ENCODE results near the gene ATP2B2. TPM values are rescaled to one million over a fixed set of nuclear protein-coding genes. Genes with fewer than 3 reads are reported as not detected.

The ATP2B2 gene
- total and polyA plus RNA-seq, 2 of the 8 experiments (the other 6 are each of a cell fraction or from before 2014, with no cell fraction given): 0.14 to 1.2 TPM

- no peak overlapping the region for H3K14ac ChIP-seq (ENCODE audit: insufficient read length)
- no peaks in the 10 kb centered on the region for H4K20me1 ChIP-seq (replicated peaks in 1 of 2; ENCODE audit: control insufficient read depth in 1 of 2, insufficient read depth in 2 of 2, low read length in 2 of 2)
- H3K9ac ChIP-seq (replicated peaks in 1 of 4; ENCODE audit: extremely low read depth in 1 of 4, low read depth in 3 of 4, low read length in 3 of 4): no peak overlapping the region
- H3K27ac ChIP-seq (ENCODE audit: low read depth, low read length): no peak overlapping the region
- peaks cover under 1 to 7% (median 5%) of the 10 kb centered on the region in 4 experiments; a peak in 5 of 7 replicates for H3K4me1 ChIP-seq (replicated peaks in 1 of 4; ENCODE audit: control insufficient read depth in 3 of 4, insufficient read depth in 4 of 4, low read length in 3 of 4)
- H3K4ac ChIP-seq (replicated peaks; ENCODE audit: insufficient read length, low read depth, low read length): no peak overlapping the region
- H3K18ac ChIP-seq (ENCODE audit: extremely low read depth, low read length): no peak overlapping the region
- H3K9me3 ChIP-seq (ENCODE audit: insufficient read depth in 2 of 2, low read depth in 1 of 2, low read length in 1 of 2): no peaks in the 10 kb centered on the region
- no peak overlapping the region for H2BK20ac ChIP-seq (ENCODE audit: low read length)
- no peaks in the 10 kb centered on the region for H3K23me2 ChIP-seq (ENCODE audit: low read depth, low read length)
- no peak overlapping the region for H2AK5ac ChIP-seq (ENCODE audit: low read depth, low read length)
- no peak overlapping the region for H4K91ac ChIP-seq (replicated peaks; ENCODE audit: insufficient read length, low read length)
- H2BK12ac ChIP-seq (ENCODE audit: low read depth, low read length): no peak overlapping the region
- H2BK15ac ChIP-seq (ENCODE audit: low read length): no peak overlapping the region
- no peak overlapping the region for H2AFZ ChIP-seq (ENCODE audit: low read length)
- H4K5ac ChIP-seq (ENCODE audit: insufficient read length, low read depth, low read length): no peak overlapping the region
- no peak for FAIRE-seq
- H3K23ac ChIP-seq (ENCODE audit: insufficient read length): no peak overlapping the region
- ChIA-PET POLR2A (ENCODE audit: partially characterized antibody) (no interaction called here), CTCF (ENCODE audit: partially characterized antibody) (interaction anchor here (1.5 to 4.7 kb wide), 4 partner anchors 12 to 24 kb away, joined by 3 to 18 read pairs (median 4); no protein-coding TSS in a partner anchor)
- H3K36me3 ChIP-seq (ENCODE audit: control insufficient read depth in 2 of 4, insufficient read depth in 4 of 4, low read length in 3 of 4): no peaks in the 10 kb centered on the region
- H3K79me2 ChIP-seq (ENCODE audit: control insufficient read depth in 1 of 2, insufficient read depth in 2 of 2, low read length in 2 of 2): no peaks in the 10 kb centered on the region
- no peak overlapping the region for H3K4me2 ChIP-seq (ENCODE audit: insufficient read depth in 1 of 2, low read depth in 2 of 2, low read length in 2 of 2)
- H3K79me1 ChIP-seq (ENCODE audit: low read depth, low read length): no peaks in the 10 kb centered on the region
- H3K56ac ChIP-seq (replicated peaks; ENCODE audit: insufficient read length, low read depth, low read length): no peak overlapping the region
- DNase-seq (ENCODE audit: low read depth in 1 of 2, low spot score in 2 of 2): peak in 1 of 2 experiments; percentile 19
- no peak overlapping the region for H4K8ac ChIP-seq (ENCODE audit: extremely low read depth, insufficient read depth, low read length)
- H2BK120ac ChIP-seq (replicated peaks; ENCODE audit: low read depth, low read length): no peak overlapping the region
- H3K4me3 ChIP-seq (ENCODE audit: extremely low read depth in 1 of 4, insufficient read depth in 2 of 4, low read depth in 3 of 4, low read length in 4 of 4): no peak overlapping the region
- H3K27me3 ChIP-seq (replicated peaks in 1 of 4; ENCODE audit: control insufficient read depth in 3 of 4, extremely low read depth in 1 of 4, insufficient read depth in 3 of 4, low read length in 3 of 4): no peaks in the 10 kb centered on the region
- no peak overlapping the region for H2BK5ac ChIP-seq (ENCODE audit: low read depth, low read length)
- TF ChIP-seq KDM5A (IDR thresholded peaks at IDR 0.05; ENCODE audit: low read length): no peak
- TF ChIP-seq E2F6 (IDR thresholded peaks at IDR 0.05): no peak
- TF ChIP-seq SRF (IDR thresholded peaks at IDR 0.05; ENCODE audit: low read depth, low read length): no peak
- no peak for TF ChIP-seq NRF1 (IDR thresholded peaks at IDR 0.05; ENCODE audit: low read depth, low read length)
- TF ChIP-seq EP300 (IDR thresholded peaks at IDR 0.05; ENCODE audit: borderline replicate concordance in 1 of 2, low read depth in 2 of 2, low read length in 2 of 2): no peak
- no peak for TF ChIP-seq MAX (IDR thresholded peaks at IDR 0.05)
- no peak for TF ChIP-seq SP2 (IDR thresholded peaks at IDR 0.05; ENCODE audit: low read length)
- TF ChIP-seq TAF7 (optimal IDR thresholded peaks at IDR 0.05; ENCODE audit: borderline replicate concordance, low read depth, low read length): no peak
- no peak for TF ChIP-seq CTCF (IDR thresholded peaks at IDR 0.05; ENCODE audit: control extremely low read depth in 1 of 3, insufficient read depth in 1 of 3, low read depth in 1 of 3, low read length in 3 of 3)
- TF ChIP-seq SAP30 (IDR thresholded peaks at IDR 0.05; ENCODE audit: insufficient read depth, insufficient replicate concordance, low read length): no peak
- TF ChIP-seq BRCA1 (IDR thresholded peaks at IDR 0.05; ENCODE audit: low read depth, low read length): no peak
- TF ChIP-seq TBP (IDR thresholded peaks at IDR 0.05; ENCODE audit: low read depth, low read length): no peak
Observed at GRCh38 chr3:10548992-10549391, 43.6 kb upstream of the ATP2B2 start.

All from H1 (cell line).